HCT116 (cell line): Measurements from ENCODE around the gene KRT36. TPM values are rescaled to one million over a fixed set of nuclear protein-coding genes. Genes with fewer than 3 reads are reported as not detected.

ENCODE experiments used
- ATAC-seq: fragments of 200-7000 bp; cut with Tn5 transposase; 2 replicates; pipeline ENCODE4 v1.9.1; 2020; ENCODE audit warnings: mild to moderate bottlenecking, moderate library complexity
- BruUV-seq: library from RNA; stranded (reverse); fragments of 400-500 nt; replicated peaks from 2 replicates; lab custom pipeline; 2021; lab: Mats Ljungman, UMichigan
- CTCF ChIA-PET: fragments of 300-600 bp; sonication (Branson Sonifier 250); formaldehyde crosslinking; loops from one replicate; lab custom pipeline; 2021; ENCODE audit warnings: antibody characterized with exemption; lab: Charles Lee
- POLR2A ChIA-PET: fragments of 300-600, 350-600 bp; sonication (Branson Sonifier 250); formaldehyde crosslinking; loops from one replicate; lab custom pipeline; 2021; ENCODE audit warnings: antibody characterized with exemption; lab: Charles Lee
- RAD21 ChIA-PET, 2 experiments: fragments of 300-600 bp; sonication (Branson Sonifier 250); formaldehyde crosslinking; loops; one replicate each; lab custom pipeline; 2023; ENCODE audit warnings: low total read pairs in 2 of 2; ENCODE audit not compliant: uncharacterized antibody in 2 of 2, unreplicated experiment in 2 of 2, low non-redundant PET in 1 of 2; lab: Charles Lee
- DNase-seq: peaks from one replicate; pipeline ENCODE4 v3.0.0-alpha.2; 2010; ENCODE audit warnings: low read depth, low spot score
- H2AFZ ChIP-seq: fragments of 200-600 bp; shearing (Covaris generic), sonication (generic); 2 replicates; pipeline ENCODE4 v1.6.1; 2017; ENCODE audit warnings: low read depth, mixed run types, mixed read lengths, antibody characterized with exemption, low read length; ENCODE audit not compliant: poor library complexity, severe bottlenecking
- H3K27ac ChIP-seq: 2 replicates; pipeline ENCODE4 v1.5.1; 2012; ENCODE audit warnings: low read depth, low read length
- H3K27me3 ChIP-seq: fragments of 200-600 bp; sonication (generic); 2 replicates; pipeline ENCODE4 v1.6.1; 2016; ENCODE audit warnings: mixed run types, low read length, mixed read lengths; ENCODE audit not compliant: insufficient read depth
- H3K36me3 ChIP-seq, 2 experiments: fragments of 200-500 bp in 1 of 2; fragments of 200-600 bp in 1 of 2; sonication (Bioruptor generic) in 1 of 2; sonication (generic) in 1 of 2; 2 replicates each; pipeline versions ENCODE4 v1.5.1 to v1.6.1; 2014 to 2016; ENCODE audit warnings: low read length in 2 of 2, inconsistent platforms in 1 of 2, mixed read lengths in 1 of 2, mixed run types in 1 of 2; ENCODE audit not compliant: insufficient read depth in 2 of 2, control insufficient read depth in 1 of 2
- H3K4me1 ChIP-seq, 2 experiments: fragments of 200-600 bp in 1 of 2; sonication (generic) in 1 of 2; 2 replicates each; pipeline versions ENCODE4 v1.5.1 to v1.6.1; 2012 to 2017; ENCODE audit warnings: low read length in 2 of 2, inconsistent platforms in 1 of 2, mild to moderate bottlenecking in 1 of 2, mixed read lengths in 1 of 2, mixed run types in 1 of 2, moderate library complexity in 1 of 2; ENCODE audit not compliant: insufficient read depth in 2 of 2, control insufficient read depth in 1 of 2
- H3K4me2 ChIP-seq: fragments of 200-600 bp; sonication (generic); 2 replicates; pipeline ENCODE4 v1.6.1; 2017; ENCODE audit warnings: mixed run types, low read length, mixed read lengths
- H3K4me3 ChIP-seq, 2 experiments: fragments of 200-600 bp in 1 of 2; sonication (generic) in 1 of 2; replicated peaks in 1 of 2; 2 replicates each; pipeline ENCODE4 v1.5.1; 2011 to 2016; ENCODE audit warnings: low read length in 2 of 2, control low read depth in 1 of 2, low read depth in 1 of 2, mild to moderate bottlenecking in 1 of 2, mixed read lengths in 1 of 2, mixed run types in 1 of 2
- H3K79me2 ChIP-seq: fragments of 200-600 bp; sonication (generic); 2 replicates; pipeline ENCODE4 v1.6.1; 2017; ENCODE audit warnings: mild to moderate bottlenecking, mixed run types, low read length, moderate library complexity, mixed read lengths; ENCODE audit not compliant: insufficient read depth
- H3K9ac ChIP-seq: fragments of 200-600 bp; sonication (generic); 2 replicates; pipeline ENCODE4 v1.6.1; 2016; ENCODE audit warnings: low read length, mixed read lengths
- H3K9me2 ChIP-seq: fragments of 200-600 bp; sonication (generic), shearing (Covaris generic); 2 replicates; pipeline ENCODE4 v1.6.1; 2017; ENCODE audit warnings: mixed run types, mild to moderate bottlenecking, moderate library complexity; ENCODE audit not compliant: insufficient read depth
- H3K9me3 ChIP-seq, 2 experiments: fragments of 200-500 bp in 1 of 2; fragments of 200-600 bp in 1 of 2; sonication (Bioruptor generic) in 1 of 2; sonication (generic) in 1 of 2; 2 replicates each; pipeline ENCODE4 v1.6.1; 2014 to 2017; ENCODE audit warnings: low read length in 2 of 2, mixed read lengths in 2 of 2, inconsistent platforms in 1 of 2, low read depth in 1 of 2, mild to moderate bottlenecking in 1 of 2, mixed run types in 1 of 2, moderate library complexity in 1 of 2; ENCODE audit not compliant: control insufficient read depth in 1 of 2, insufficient read depth in 1 of 2
- H4K20me1 ChIP-seq: fragments of 200-600 bp; sonication (generic), shearing (Covaris generic); 2 replicates; pipeline ENCODE4 v1.6.1; 2017; ENCODE audit warnings: mixed run types, mild to moderate bottlenecking, moderate library complexity; ENCODE audit not compliant: insufficient read depth
- CEBPB ChIP-seq: IDR thresholded peaks from 2 replicates; pipeline ENCODE4 v1.6.1; 2012; ENCODE audit warnings: low read depth
- EZH2phosphoT487 ChIP-seq: fragments of 200-600 bp; IDR thresholded peaks from 2 replicates; pipeline ENCODE4 v1.6.1; 2018; ENCODE audit warnings: antibody characterized with exemption, borderline replicate concordance
- SIN3A ChIP-seq: IDR thresholded peaks from 2 replicates; pipeline ENCODE4 v1.6.1; 2012; ENCODE audit warnings: low read depth
- SRF ChIP-seq: IDR thresholded peaks from 2 replicates; pipeline ENCODE4 v1.6.1; 2012; ENCODE audit warnings: low read depth
- intact Hi-C: fragments of 100-400 bp; cut with micrococcal nuclease; formaldehyde crosslinking; loops from 2 replicates; pipeline ENCODE4 v1.10.0; 2022
- total RNA-seq: library from RNA; stranded (reverse); gene quantifications from one replicate; pipeline ENCODE4 v1.2.1, GENCODE V29; 2021; ENCODE audit not compliant: unreplicated experiment

The KRT36 gene
- total RNA-seq, 1 experiment from 2014 or later = not detected

GRCh38 chr17:41491476-41491875 is 1.8 kb upstream of the KRT36 start:
- POLR2A ChIA-PET = no interaction called here

GRCh38 chr17:41490000-41490990 is 585 bp upstream of the KRT36 start:
- POLR2A ChIA-PET = no interaction called here

More at GRCh38 chr17:41491476-41491875, 1.8 kb upstream of the KRT36 start:
- no TSS peak for BruUV-seq
- Histone ChIP-seq H3K4me3 (no peak overlapping the region), H3K4me1 (peaks cover 12 to 41% of the 10 kb centered on the region in 2 experiments), H3K27me3 (no peaks in the 10 kb centered on the region), H3K79me2 (no peaks in the 10 kb centered on the region), H2AFZ (no peak overlapping the region), H3K36me3 (no peaks in the 10 kb centered on the region), H3K27ac (no peak overlapping the region), H3K9ac (no peak overlapping the region), H3K4me2 (no peak overlapping the region), H3K9me2 (no peaks in the 10 kb centered on the region), H3K9me3 (no peaks in the 10 kb centered on the region), H4K20me1 (no peaks in the 10 kb centered on the region)
- intact Hi-C loops = loop anchor here (10.0 kb wide), 1 partner anchor 77 kb away; no protein-coding TSS in a partner anchor
- CTCF ChIA-PET = no interaction called here
- DNase-seq (no peak), ATAC-seq (no peak)
- TF ChIP-seq EZH2phosphoT487 = no peak
- TF ChIP-seq SRF = no peak
- RAD21 ChIA-PET = no interaction called here

More at GRCh38 chr17:41490000-41490990, 585 bp upstream of the KRT36 start:
- H4K20me1 ChIP-seq = no peaks in the 10 kb centered on the region
- DNase-seq = no peak
- TF ChIP-seq CEBPB (no peak), SIN3A (no peak)
- no peaks in the 10 kb centered on the region for H3K36me3 ChIP-seq
- intact Hi-C loops = loop anchor here (10.0 kb wide), 1 partner anchor 75 kb away; no protein-coding TSS in a partner anchor
- ATAC-seq = no peak
- no peaks in the 10 kb centered on the region for H3K9me2 ChIP-seq
- no peaks in the 10 kb centered on the region for H3K9me3 ChIP-seq
- BruUV-seq = no TSS peak
- RAD21 ChIA-PET = interaction anchor here in 1 of 2 experiments (0.7 kb wide), 1 partner anchor 55 kb away, joined by 3 read pairs; no protein-coding TSS in a partner anchor
- CTCF ChIA-PET = interaction anchor here (1.0 to 2.1 kb wide), 3 partner anchors 59 to 173 kb away, joined by 3 to 5 read pairs (median 4); no protein-coding TSS in a partner anchor
- no peak overlapping the region for H3K27ac ChIP-seq
- H3K9ac ChIP-seq = no peak overlapping the region
- no peak overlapping the region for H2AFZ ChIP-seq
- H3K27me3 ChIP-seq = no peaks in the 10 kb centered on the region
- H3K4me1 ChIP-seq = peaks cover 9 to 29% of the 10 kb centered on the region in 2 experiments
- no peak overlapping the region for H3K4me3 ChIP-seq
- no peaks in the 10 kb centered on the region for H3K79me2 ChIP-seq
- no peak overlapping the region for H3K4me2 ChIP-seq
